ENCODE measurements around the gene DPP3. TPM values are rescaled to one million over a fixed set of nuclear protein-coding genes. Genes with fewer than 3 reads are reported as not detected.
A peak's percentile ranks its signal among the peaks of the same experiment; 100 is the strongest.

Gene DPP3
- total RNA-seq, 1 donor, result 35.8 TPM

DNA sequence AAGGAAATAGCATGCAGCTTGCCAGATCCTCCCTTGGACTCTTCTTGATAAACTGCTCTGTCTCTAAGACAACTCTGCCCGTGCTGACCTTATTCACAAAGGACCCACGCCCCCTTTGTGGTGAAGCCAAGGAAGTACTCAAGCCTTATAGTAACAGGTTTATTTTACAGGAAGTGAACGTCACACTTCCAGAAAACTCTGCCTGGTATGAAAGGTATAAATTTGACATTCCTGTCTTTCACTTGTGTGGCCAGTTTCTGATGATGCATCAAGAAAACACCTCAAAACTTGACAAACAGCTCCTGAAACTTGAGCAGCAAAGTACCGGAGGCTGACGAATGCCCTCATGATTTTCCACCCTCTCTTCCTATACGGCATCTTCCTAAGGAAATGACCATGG is 26.0 kb upstream of the DPP3 start:
- Histone ChIP-seq H3K4me2 (ENCODE audit: insufficient read depth, low read length) (no peak overlapping the region), H4K20me1 (ENCODE audit: insufficient read depth, low read length) (no peaks in the 10 kb centered on the region), H3K4me3 (ENCODE audit: insufficient read depth, low read length) (no peak overlapping the region), H3K79me2 (ENCODE audit: insufficient read depth, low read length) (no peaks in the 10 kb centered on the region), H3K9me3 (ENCODE audit: low read depth, low read length) (no peaks in the 10 kb centered on the region), H3K36me3 (ENCODE audit: insufficient read depth, low read length) (no peaks in the 10 kb centered on the region), H3K27me3 (ENCODE audit: insufficient read depth, low read length) (peaks cover 44% of the 10 kb centered on the region), H2AFZ (ENCODE audit: low read length) (no peak overlapping the region), H3K27ac (ENCODE audit: low read depth, low read length) (no peak overlapping the region), H3K4me1 (ENCODE audit: insufficient read depth, low read length) (no peaks in the 10 kb centered on the region)
- no peak for DNase-seq (ENCODE audit: insufficient read length, low spot score, missing footprints)
- TF ChIP-seq CTCF (IDR thresholded peaks at IDR 0.05; ENCODE audit: extremely low read depth, low read depth, low read length), result no peak

GRCh38 chr11:66454828-66455227 is 25.4 kb upstream of the DPP3 start:
- no peak overlapping the region for H3K4me3 ChIP-seq (ENCODE audit: insufficient read depth, low read length)
- no peak overlapping the region for H3K27ac ChIP-seq (ENCODE audit: low read depth, low read length)
- no peaks in the 10 kb centered on the region for H3K36me3 ChIP-seq (ENCODE audit: insufficient read depth, low read length)
- H4K20me1 ChIP-seq (ENCODE audit: insufficient read depth, low read length), result no peaks in the 10 kb centered on the region
- H3K9me3 ChIP-seq (ENCODE audit: low read depth, low read length), result no peaks in the 10 kb centered on the region
- TF ChIP-seq CTCF (IDR thresholded peaks at IDR 0.05; ENCODE audit: extremely low read depth, low read depth, low read length), result no peak
- no peak overlapping the region for H3K4me2 ChIP-seq (ENCODE audit: insufficient read depth, low read length)
- peaks cover 40% of the 10 kb centered on the region for H3K27me3 ChIP-seq (ENCODE audit: insufficient read depth, low read length)
- peak; percentile 86 for DNase-seq (ENCODE audit: insufficient read length, low spot score, missing footprints)
- no peaks in the 10 kb centered on the region for H3K79me2 ChIP-seq (ENCODE audit: insufficient read depth, low read length)
- no peaks in the 10 kb centered on the region for H3K4me1 ChIP-seq (ENCODE audit: insufficient read depth, low read length)
- no peak overlapping the region for H2AFZ ChIP-seq (ENCODE audit: low read length)

- H3K27ac ChIP-seq (ENCODE audit: low read depth, low read length), result no peak overlapping the region
- H3K36me3 ChIP-seq (ENCODE audit: insufficient read depth, low read length), result no peaks in the 10 kb centered on the region
- DNase-seq (ENCODE audit: insufficient read length, low spot score, missing footprints), result no peak
- TF ChIP-seq CTCF (IDR thresholded peaks at IDR 0.05; ENCODE audit: extremely low read depth, low read depth, low read length), result no peak
- no peak overlapping the region for H2AFZ ChIP-seq (ENCODE audit: low read length)
- no peaks in the 10 kb centered on the region for H3K4me1 ChIP-seq (ENCODE audit: insufficient read depth, low read length)
- peaks cover 17% of the 10 kb centered on the region for H3K27me3 ChIP-seq (ENCODE audit: insufficient read depth, low read length)
- H4K20me1 ChIP-seq (ENCODE audit: insufficient read depth, low read length), result no peaks in the 10 kb centered on the region
- no peaks in the 10 kb centered on the region for H3K79me2 ChIP-seq (ENCODE audit: insufficient read depth, low read length)
- H3K9me3 ChIP-seq (ENCODE audit: low read depth, low read length), result no peaks in the 10 kb centered on the region
- H3K4me3 ChIP-seq (ENCODE audit: insufficient read depth, low read length), result no peak overlapping the region
- no peak overlapping the region for H3K4me2 ChIP-seq (ENCODE audit: insufficient read depth, low read length)
These were observed 22.4 kb upstream of the DPP3 start for GRCh38 chr11:66457826-66458225.

GRCh38 chr11:66459138-66459778 is 21.0 kb upstream of the DPP3 start:
- no peaks in the 10 kb centered on the region for H3K36me3 ChIP-seq (ENCODE audit: insufficient read depth, low read length)
- no peaks in the 10 kb centered on the region for H4K20me1 ChIP-seq (ENCODE audit: insufficient read depth, low read length)
- no peak overlapping the region for H2AFZ ChIP-seq (ENCODE audit: low read length)
- DNase-seq (ENCODE audit: insufficient read length, low spot score, missing footprints), result no peak
- no peaks in the 10 kb centered on the region for H3K79me2 ChIP-seq (ENCODE audit: insufficient read depth, low read length)
- no peaks in the 10 kb centered on the region for H3K4me1 ChIP-seq (ENCODE audit: insufficient read depth, low read length)
- peaks cover 11% of the 10 kb centered on the region for H3K27me3 ChIP-seq (ENCODE audit: insufficient read depth, low read length)
- H3K27ac ChIP-seq (ENCODE audit: low read depth, low read length), result no peak overlapping the region
- TF ChIP-seq CTCF (IDR thresholded peaks at IDR 0.05; ENCODE audit: extremely low read depth, low read depth, low read length), result no peak
- no peak overlapping the region for H3K4me2 ChIP-seq (ENCODE audit: insufficient read depth, low read length)
- no peaks in the 10 kb centered on the region for H3K9me3 ChIP-seq (ENCODE audit: low read depth, low read length)
- H3K4me3 ChIP-seq (ENCODE audit: insufficient read depth, low read length), result no peak overlapping the region
